ENCODE results near the gene KLHL40.

- no peak for TF ChIP-seq CTCF (conservative IDR thresholded peaks at IDR 0.05 in 1 of 2, IDR thresholded peaks at IDR 0.05 in 1 of 2; ENCODE audit: extremely low read depth in 1 of 2, insufficient read depth in 1 of 2, low read depth in 1 of 2, low read length in 2 of 2)
- no peak for TF ChIP-seq EZH2 (IDR thresholded peaks at IDR 0.05; ENCODE audit: borderline replicate concordance, low read length)
Observed at GRCh38 chr3:42666577-42666998, 18.7 kb upstream of the KLHL40 start.
